K562 (cell line): ENCODE measurements around the gene PLK5. TPM values are rescaled to one million over a fixed set of nuclear protein-coding genes. Genes with fewer than 3 reads are reported as not detected.

Experiments
- ADNP ChIP-seq: fragments of 200-800 bp; sonication (Bioruptor generic); IDR thresholded peaks from 2 replicates; pipeline ENCODE4 v1.6.1; 2016; ENCODE audit warnings: missing genetic modification characterization, missing compliant biosample characterization
- ARID3A ChIP-seq: IDR thresholded peaks from 2 replicates; pipeline ENCODE4 v1.6.1; 2012; ENCODE audit warnings: low read depth, low read length, improper control_type of control experiment, borderline replicate concordance
- BRD4 ChIP-seq: fragments of 200-600 bp; sonication (generic); IDR thresholded peaks from 2 replicates; pipeline ENCODE4 v1.6.1; 2017; ENCODE audit warnings: inconsistent platforms
- CHAMP1 ChIP-seq: fragments of 450-650 bp; IDR thresholded peaks from 2 replicates; pipeline ENCODE4 v1.6.1; 2016; ENCODE audit warnings: mild to moderate bottlenecking
- GATA2 ChIP-seq: sonication (generic); formaldehyde crosslinking; IDR thresholded peaks from 2 replicates; pipeline ENCODE4 v1.4.0; 2020; ENCODE audit warnings: mild to moderate bottlenecking, missing genetic modification reagents
- GTF2B ChIP-seq: IDR thresholded peaks from 2 replicates; pipeline ENCODE4 v1.6.1; 2011; ENCODE audit not compliant: insufficient read length; ENCODE audit errors: extremely low read depth
- HINFP ChIP-seq: fragments of 450-650 bp; conservative IDR thresholded peaks from 2 replicates; pipeline ENCODE4 v1.6.1; 2016; ENCODE audit warnings: missing genetic modification characterization, low read depth, mild to moderate bottlenecking, control low read depth, missing compliant biosample characterization
- HNRNPK ChIP-seq: fragments of 200-400 bp; formaldehyde crosslinking; IDR thresholded peaks from one replicate; pipeline ENCODE4 v1.6.1; 2018; ENCODE audit warnings: mild to moderate bottlenecking, low read depth, low read length; ENCODE audit not compliant: poor library complexity, severe bottlenecking
- LARP7 ChIP-seq: fragments of 450-650 bp; IDR thresholded peaks from 2 replicates; pipeline ENCODE4 v1.6.1; 2016
- NCOR1 ChIP-seq: fragments of 450-650 bp; IDR thresholded peaks from 2 replicates; pipeline ENCODE4 v1.6.1; 2016; ENCODE audit warnings: mild to moderate bottlenecking, moderate library complexity
- NONO ChIP-seq, 2 experiments: fragments of 200-400 bp in 1 of 2; fragments of 450-650 bp in 1 of 2; formaldehyde crosslinking in 1 of 2; IDR thresholded peaks; 2 replicates each; pipeline ENCODE4 v1.6.1; 2017; ENCODE audit warnings: low read depth in 2 of 2, mild to moderate bottlenecking in 2 of 2, moderate library complexity in 2 of 2, low read length in 1 of 2
- SMAD4 ChIP-seq: fragments of 250-450 bp; sonication (Bioruptor Pico); conservative IDR thresholded peaks from 2 replicates; pipeline ENCODE4 v1.8.0; 2021; ENCODE audit warnings: inconsistent platforms, mild to moderate bottlenecking, moderate library complexity
- SOX6 ChIP-seq: fragments of 450-650 bp; IDR thresholded peaks from 2 replicates; pipeline ENCODE4 v1.6.1; 2014; ENCODE audit warnings: mild to moderate bottlenecking
- SRSF7 ChIP-seq: fragments of 200-400 bp; formaldehyde crosslinking; optimal IDR thresholded peaks from 2 replicates; pipeline ENCODE3; 2017; ENCODE audit warnings: mild to moderate bottlenecking, low read depth, low read length
- ZMIZ1 ChIP-seq, 2 experiments: fragments of 150-350 bp in 1 of 2; IDR thresholded peaks; 2 replicates each; pipeline ENCODE4 v1.6.1; 2012 to 2016; ENCODE audit warnings: low read depth in 2 of 2, low read length in 2 of 2, mild to moderate bottlenecking in 1 of 2, moderate library complexity in 1 of 2
- ZNF316 ChIP-seq: fragments of 450-650 bp; IDR thresholded peaks from 2 replicates; pipeline ENCODE4 v1.6.1; 2016
- ZNF561 ChIP-seq: fragments of 450-650 bp; formaldehyde crosslinking; conservative IDR thresholded peaks from 2 replicates; pipeline ENCODE4 v1.4.0; 2020; ENCODE audit warnings: mild to moderate bottlenecking, moderate library complexity
- ZNF76 ChIP-seq: fragments of 250-450 bp; sonication (Bioruptor Pico); IDR thresholded peaks from 2 replicates; pipeline ENCODE4 v1.4.0; 2020; ENCODE audit warnings: mild to moderate bottlenecking, moderate library complexity, borderline replicate concordance
- polyA plus RNA-seq, 8 experiments: library from polyadenylated mRNA; depleted of rRNA in 4 of 8; stranded (reverse) in 5 of 8; unstranded in 3 of 8; fragments of >200 nt; fragmentation: Nextera tagmentation in 2 of 8; fragmentation: Illumina TruSeq in 1 of 8; extraction: Ambion mirVana in 2 of 8; extraction: Trizol in 1 of 8; gene quantifications; 2 replicates each; pipeline versions ENCODE4 v1.2.1 to v1.2.3, GENCODE V29; 2011 to 2014; ENCODE audit warnings: inconsistent platforms in 1 of 8, missing spikeins in 1 of 8
- total RNA-seq, 7 experiments: library from RNA; depleted of rRNA in 6 of 7; stranded (reverse); fragments of >200 nt in 6 of 7; fragmentation: Illumina TruSeq in 2 of 7; extraction: Trizol in 2 of 7; gene quantifications; 2 replicates each; pipeline versions ENCODE4 v1.2.1 to v1.2.3, GENCODE V29; 2011 to 2021; ENCODE audit warnings: low replicate concordance in 1 of 7

Gene PLK5
- total and polyA plus RNA-seq, 9 of the 15 experiments (the other 6 are each of a cell fraction or from before 2014, with no cell fraction given), result 0.04 to 0.23 (median 0.11) TPM; not detected in 5

- TF ChIP-seq HINFP (tag) (no peak), SRSF7 (no peak), ZMIZ1 (IDR thresholded peaks at IDR 0.05; ENCODE audit: low read depth in 2 of 2, low read length in 2 of 2) (no peak), ZNF561 (CRISPR knock-in tag) (no peak), ADNP (no peak), ARID3A (no peak), NCOR1 (no peak), SOX6 (peak; percentile 40; the same call in 1 of the 2 replicates), LARP7 (no peak), GTF2B (no peak), SMAD4 (peak; percentile 24; the same call in 1 of the 2 replicates), NONO (IDR thresholded peaks at IDR 0.05; ENCODE audit: low read depth in 2 of 2, low read length in 1 of 2) (peak in 1 of 2 experiments; percentile 66; a peak in 1 of 4 replicates), CHAMP1 (no peak), ZNF76 (CRISPR knock-in tag) (no peak), ZNF316 (no peak), BRD4 (no peak), GATA2 (CRISPR knock-in tag) (no peak), HNRNPK (peak; percentile 38)
These were observed 32.6 kb upstream of the PLK5 start, which contains the start of gene REEP6 (continued) for GRCh38 chr19:1491114-1491848.
